22Rv1 (cell line): ENCODE data around the gene PXT1.

Experiments
- ZFX ChIP-seq: fragments of 450-650 bp; IDR thresholded peaks from 2 replicates; pipeline ENCODE4 v1.6.1; 2017; ENCODE audit warnings: antibody characterized with exemption, borderline replicate concordance
- TF ChIP-seq, protein P1 (sequence below): fragments of 450-650 bp; IDR thresholded peaks from 2 replicates; pipeline ENCODE4 v1.5.1; 2017; ENCODE audit warnings: mild to moderate bottlenecking

- TF ChIP-seq, protein P1, sequence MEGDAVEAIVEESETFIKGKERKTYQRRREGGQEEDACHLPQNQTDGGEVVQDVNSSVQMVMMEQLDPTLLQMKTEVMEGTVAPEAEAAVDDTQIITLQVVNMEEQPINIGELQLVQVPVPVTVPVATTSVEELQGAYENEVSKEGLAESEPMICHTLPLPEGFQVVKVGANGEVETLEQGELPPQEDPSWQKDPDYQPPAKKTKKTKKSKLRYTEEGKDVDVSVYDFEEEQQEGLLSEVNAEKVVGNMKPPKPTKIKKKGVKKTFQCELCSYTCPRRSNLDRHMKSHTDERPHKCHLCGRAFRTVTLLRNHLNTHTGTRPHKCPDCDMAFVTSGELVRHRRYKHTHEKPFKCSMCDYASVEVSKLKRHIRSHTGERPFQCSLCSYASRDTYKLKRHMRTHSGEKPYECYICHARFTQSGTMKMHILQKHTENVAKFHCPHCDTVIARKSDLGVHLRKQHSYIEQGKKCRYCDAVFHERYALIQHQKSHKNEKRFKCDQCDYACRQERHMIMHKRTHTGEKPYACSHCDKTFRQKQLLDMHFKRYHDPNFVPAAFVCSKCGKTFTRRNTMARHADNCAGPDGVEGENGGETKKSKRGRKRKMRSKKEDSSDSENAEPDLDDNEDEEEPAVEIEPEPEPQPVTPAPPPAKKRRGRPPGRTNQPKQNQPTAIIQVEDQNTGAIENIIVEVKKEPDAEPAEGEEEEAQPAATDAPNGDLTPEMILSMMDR, result no peak
- TF ChIP-seq ZFX, result no peak
Measured at GRCh38 chr6:36430351-36430750, 12.3 kb downstream of the PXT1 start.
